ENCODE data around the gene SFN. TPM values are rescaled to one million over a fixed set of nuclear protein-coding genes. Genes with fewer than 3 reads are reported as not detected.

Gene SFN
- total and polyA plus RNA-seq, 2 of the 13 experiments (the other 11 are each of a cell fraction or from before 2014, with no cell fraction given): 4.3 to 5.6 TPM

GRCh38 chr1:26913389-26913753 lies 50.4 kb downstream of the SFN start (continued):
- peak; percentile 99 for TF ChIP-seq AGO2 (optimal IDR thresholded peaks at IDR 0.05; ENCODE audit: low read depth, low read length)

Small RNA genes within 50 kb of the gene (small RNA-seq; reads per million reads assigned to genes)
- 0 reads per million in 3 experiments for gene RN7SL165P (ENCODE audit: insufficient read depth in 2 of 3, insufficient read length in 3 of 3, low read depth in 2 of 3, low replicate concordance in 1 of 3)

Other genes with a start within 250 kb of the SFN start
- 11.9 and 18.4 TPM in 2 replicates for gene ARID1A, start 167.1 kb upstream of the SFN start, total RNA-seq (2016; rRNA removed; fragmentation: Illumina TruSeq; extraction: Trizol)
- 12.3 and 15.9 TPM in 2 replicates for gene ARID1A, start 167.1 kb upstream of the SFN start, polyA plus RNA-seq (2011; rRNA removed)
- 7.9 and 13.5 TPM in 2 replicates for gene PIGV, start 75.2 kb upstream of the SFN start, total RNA-seq (2016; rRNA removed; fragmentation: Illumina TruSeq; extraction: Trizol)
- 22.7 and 26.0 TPM in 2 replicates for gene PIGV, start 75.2 kb upstream of the SFN start, polyA plus RNA-seq (2011; rRNA removed)
- 9.0 and 13.2 TPM in 2 replicates for gene ZDHHC18, start 36.5 kb upstream of the SFN start, total RNA-seq (2016; rRNA removed; fragmentation: Illumina TruSeq; extraction: Trizol)
- gene ZDHHC18, start 36.5 kb upstream of the SFN start, polyA plus RNA-seq (2011; rRNA removed): 35.3 and 40.6 TPM in 2 replicates
- gene GPN2, start 27.1 kb downstream of the SFN start, total RNA-seq (2016; rRNA removed; fragmentation: Illumina TruSeq; extraction: Trizol): 19.3 and 22.9 TPM in 2 replicates
- gene GPN2, start 27.1 kb downstream of the SFN start, polyA plus RNA-seq (2011; rRNA removed): 38.9 and 41.8 TPM in 2 replicates
- 11.0 and 12.5 TPM in 2 replicates for gene GPATCH3, start 37.3 kb downstream of the SFN start, total RNA-seq (2016; rRNA removed; fragmentation: Illumina TruSeq; extraction: Trizol)
- gene GPATCH3, start 37.3 kb downstream of the SFN start, polyA plus RNA-seq (2011; rRNA removed): 6.8 and 8.3 TPM in 2 replicates
- 71.6 and 72.5 TPM in 2 replicates for gene NR0B2, start 50.8 kb downstream of the SFN start, total RNA-seq (2016; rRNA removed; fragmentation: Illumina TruSeq; extraction: Trizol)
- gene NR0B2, start 50.8 kb downstream of the SFN start, polyA plus RNA-seq (2011; rRNA removed): 133 and 203 TPM in 2 replicates
- 104 and 126 TPM in 2 replicates for gene NUDC, start 58.6 kb downstream of the SFN start, total RNA-seq (2016; rRNA removed; fragmentation: Illumina TruSeq; extraction: Trizol)
- 34.7 and 41.0 TPM in 2 replicates for gene NUDC, start 58.6 kb downstream of the SFN start, polyA plus RNA-seq (2011; rRNA removed)
- gene KDF1, start 97.3 kb downstream of the SFN start, total RNA-seq (2016; rRNA removed; fragmentation: Illumina TruSeq; extraction: Trizol): 1.9 and 2.4 TPM in 2 replicates
- 4.9 and 7.4 TPM in 2 replicates for gene KDF1, start 97.3 kb downstream of the SFN start, polyA plus RNA-seq (2011; rRNA removed)
- 35.6 and 42.0 TPM in 2 replicates for gene TRNP1, start 130.5 kb downstream of the SFN start, total RNA-seq (2016; rRNA removed; fragmentation: Illumina TruSeq; extraction: Trizol)
- 158 and 166 TPM in 2 replicates for gene TRNP1, start 130.5 kb downstream of the SFN start, polyA plus RNA-seq (2011; rRNA removed)
- 0.62 and 0.88 TPM in 2 replicates for gene TENT5B, start 149.7 kb downstream of the SFN start, total RNA-seq (2016; rRNA removed; fragmentation: Illumina TruSeq; extraction: Trizol)
- gene TENT5B, start 149.7 kb downstream of the SFN start, polyA plus RNA-seq (2011; rRNA removed): 0.13 and 0.22 TPM in 2 replicates

Measured in HepG2 (cell line).